ENCODE data around the gene COL25A1. TPM values are rescaled to one million over a fixed set of nuclear protein-coding genes. Genes with fewer than 3 reads are reported as not detected.

COL25A1 gene
- total RNA-seq, 2 donors from 2014 or later = 0.26 to 0.99 TPM

GRCh38 chr4:108946237-108946636 is 356.2 kb downstream of the COL25A1 start:
- DNase-seq = no peak
- no peak overlapping the region for H3K4me3 ChIP-seq
- ATAC-seq = no peak

GRCh38 chr4:108943976-108944591 is 358.4 kb downstream of the COL25A1 start:
- DNase-seq (no peak), ATAC-seq (no peak)
- TF ChIP-seq POLR2A (IDR thresholded peaks at IDR 0.05) = no peak
- TF ChIP-seq CTCF (IDR thresholded peaks at IDR 0.05) = no peak
- H3K27ac ChIP-seq = no peak overlapping the region
- H3K9me3 ChIP-seq = no peaks in the 10 kb centered on the region
- H3K4me3 ChIP-seq = no peak overlapping the region
- H3K36me3 ChIP-seq (replicated peaks in 1 of 2; ENCODE audit: insufficient read depth in 1 of 2, low read depth in 2 of 2) = no peaks in the 10 kb centered on the region
- intact Hi-C loops (cut with DNase I) = no loop called here
- no peaks in the 10 kb centered on the region for H3K4me1 ChIP-seq
- H3K27me3 ChIP-seq = no peaks in the 10 kb centered on the region
- WGBS, 2 donors = 47 to 51% methylated on average over 4 of the region's 4 CpGs

More at GRCh38 chr4:108946237-108946636, 356.2 kb downstream of the COL25A1 start:
- no peaks in the 10 kb centered on the region for H3K9me3 ChIP-seq
- no peaks in the 10 kb centered on the region for H3K27me3 ChIP-seq
- H3K27ac ChIP-seq = no peak overlapping the region
- no peak for TF ChIP-seq CTCF (IDR thresholded peaks at IDR 0.05)
- TF ChIP-seq POLR2A (IDR thresholded peaks at IDR 0.05) = no peak
- no peaks in the 10 kb centered on the region for H3K4me1 ChIP-seq
- no peaks in the 10 kb centered on the region for H3K36me3 ChIP-seq (replicated peaks in 1 of 2; ENCODE audit: insufficient read depth in 1 of 2, low read depth in 2 of 2)
- intact Hi-C loops (cut with DNase I) = no loop called here
- 89 to 93% methylated on average over 2 of the region's 2 CpGs for WGBS, 2 donors

GRCh38 chr4:108943371-108943770 is 359.1 kb downstream of the COL25A1 start:
- H3K27me3 ChIP-seq = no peaks in the 10 kb centered on the region
- TF ChIP-seq CTCF (IDR thresholded peaks at IDR 0.05) (no peak), POLR2A (IDR thresholded peaks at IDR 0.05) (no peak)
- WGBS, 2 donors = 79 to 80% methylated on average over 3 of the region's 3 CpGs
- H3K9me3 ChIP-seq = no peaks in the 10 kb centered on the region
- no peak overlapping the region for H3K4me3 ChIP-seq
- DNase-seq (no peak), ATAC-seq (no peak)
- H3K4me1 ChIP-seq = no peaks in the 10 kb centered on the region
- intact Hi-C loops (cut with DNase I) = no loop called here
- H3K27ac ChIP-seq = no peak overlapping the region
- H3K36me3 ChIP-seq (replicated peaks in 1 of 2; ENCODE audit: insufficient read depth in 1 of 2, low read depth in 2 of 2) = no peaks in the 10 kb centered on the region

- no peaks in the 10 kb centered on the region for H3K36me3 ChIP-seq (replicated peaks in 1 of 2; ENCODE audit: insufficient read depth in 1 of 2, low read depth in 2 of 2)
- H3K4me3 ChIP-seq = no peak overlapping the region
- no peaks in the 10 kb centered on the region for H3K27me3 ChIP-seq
- no peak for TF ChIP-seq POLR2A (IDR thresholded peaks at IDR 0.05)
- no peak for TF ChIP-seq CTCF (IDR thresholded peaks at IDR 0.05)
- H3K27ac ChIP-seq = no peak overlapping the region
- intact Hi-C loops (cut with DNase I) = no loop called here
- H3K9me3 ChIP-seq = no peaks in the 10 kb centered on the region
- H3K4me1 ChIP-seq = no peaks in the 10 kb centered on the region
- 67 to 80% methylated on average over 7 of the region's 7 CpGs for WGBS, 2 donors
- DNase-seq (no peak), ATAC-seq (no peak)
Measured at GRCh38 chr4:108941904-108942430, 360.5 kb downstream of the COL25A1 start.

GRCh38 chr4:108940634-108941033 is 361.8 kb downstream of the COL25A1 start:
- no peaks in the 10 kb centered on the region for H3K9me3 ChIP-seq
- 56 to 60% methylated on average over 1 of the region's 1 CpG for WGBS, 2 donors
- H3K4me3 ChIP-seq = no peak overlapping the region
- H3K36me3 ChIP-seq (replicated peaks in 1 of 2; ENCODE audit: insufficient read depth in 1 of 2, low read depth in 2 of 2) = no peaks in the 10 kb centered on the region
- H3K27ac ChIP-seq = no peak overlapping the region
- no peak for TF ChIP-seq POLR2A (IDR thresholded peaks at IDR 0.05)
- no peak for TF ChIP-seq CTCF (IDR thresholded peaks at IDR 0.05)
- intact Hi-C loops (cut with DNase I) = no loop called here
- no peaks in the 10 kb centered on the region for H3K27me3 ChIP-seq
- ATAC-seq (no peak), DNase-seq (no peak)
- no peaks in the 10 kb centered on the region for H3K4me1 ChIP-seq
